K562 (cell line): Measurements from ENCODE around the gene GMPR. TPM values are rescaled to one million over a fixed set of nuclear protein-coding genes. Genes with fewer than 3 reads are reported as not detected.

Experiments
- CBX8 ChIP-seq: fragments of 200-600 bp; sonication (generic); IDR thresholded peaks from 2 replicates; pipeline ENCODE4 v1.6.1; 2012; ENCODE audit warnings: borderline replicate concordance, mixed run types, low read depth, mild to moderate bottlenecking, moderate library complexity, mixed read lengths, low read length, control low read depth, inconsistent platforms; ENCODE audit not compliant: poor library complexity, severe bottlenecking; ENCODE audit errors: extremely low read depth
- CREB1 ChIP-seq, 2 experiments: sonication (generic) in 1 of 2; formaldehyde crosslinking in 1 of 2; IDR thresholded peaks; 2 replicates each; pipeline versions ENCODE4 v1.6.1 to v1.8.0; 2012 to 2022; ENCODE audit warnings: inconsistent platforms in 1 of 2, mild to moderate bottlenecking in 1 of 2, missing genetic modification reagents in 1 of 2, moderate library complexity in 1 of 2
- HIVEP1 ChIP-seq: fragments of 250-450 bp; sonication (Bioruptor Pico); IDR thresholded peaks from 2 replicates; pipeline ENCODE4 v1.4.0; 2020; ENCODE audit warnings: mild to moderate bottlenecking
- HMGXB4 ChIP-seq: sonication (generic); formaldehyde crosslinking; IDR thresholded peaks from 2 replicates; pipeline ENCODE4 v1.8.1; 2023; ENCODE audit warnings: mild to moderate bottlenecking, missing genetic modification reagents
- JUN ChIP-seq, 2 experiments: sonication (generic) in 1 of 2; formaldehyde crosslinking in 1 of 2; IDR thresholded peaks; 2 replicates each; pipeline versions ENCODE4 v1.6.1 to v1.8.0; 2012 to 2022; ENCODE audit warnings: borderline replicate concordance in 2 of 2, mild to moderate bottlenecking in 2 of 2, improper control_type of control experiment in 1 of 2, low read depth in 1 of 2, low read length in 1 of 2, missing genetic modification reagents in 1 of 2
- MCM7 ChIP-seq, 2 experiments: fragments of 450-650 bp; IDR thresholded peaks; 2 replicates each; pipeline ENCODE4 v1.6.1; 2016 to 2018
- MLLT1 ChIP-seq, 2 experiments: fragments of 450-650 bp; IDR thresholded peaks; 2 replicates each; pipeline ENCODE4 v1.6.1; 2016
- NFYB ChIP-seq: IDR thresholded peaks from 2 replicates; pipeline ENCODE4 v1.6.1; 2011; ENCODE audit warnings: mild to moderate bottlenecking, moderate library complexity; ENCODE audit not compliant: insufficient read length; ENCODE audit errors: extremely low read depth
- PPARD ChIP-seq: fragments of 250-450 bp; sonication (Bioruptor Pico); IDR thresholded peaks from 2 replicates; pipeline ENCODE4 v1.8.0; 2022; ENCODE audit warnings: inconsistent platforms, mild to moderate bottlenecking, moderate library complexity
- RAD51 ChIP-seq: fragments of 450-650 bp; IDR thresholded peaks from 2 replicates; pipeline ENCODE4 v1.7.1; 2016; ENCODE audit warnings: low read depth, mild to moderate bottlenecking, borderline replicate concordance
- RBM17 ChIP-seq: fragments of 200-400 bp; formaldehyde crosslinking; IDR thresholded peaks from 2 replicates; pipeline ENCODE4 v1.6.1; 2017; ENCODE audit warnings: low read depth, mild to moderate bottlenecking, low read length, borderline replicate concordance
- RNF219 ChIP-seq: fragments of 250-450 bp; sonication (Bioruptor Pico); IDR thresholded peaks from 2 replicates; pipeline ENCODE4 v1.5.0; 2022; ENCODE audit warnings: mild to moderate bottlenecking
- SMARCC2 ChIP-seq: fragments of 450-650 bp; IDR thresholded peaks from 2 replicates; pipeline ENCODE4 v1.6.1; 2017; ENCODE audit warnings: antibody characterized with exemption, moderate library complexity, mild to moderate bottlenecking, low read depth
- TCF3 ChIP-seq: sonication (generic); formaldehyde crosslinking; IDR thresholded peaks from 2 replicates; pipeline ENCODE4 v1.4.0; 2020; ENCODE audit warnings: mild to moderate bottlenecking, missing genetic modification reagents
- ZHX1 ChIP-seq: fragments of 150-350 bp; conservative IDR thresholded peaks from 2 replicates; pipeline ENCODE4 v1.6.1; 2014; ENCODE audit warnings: low read length
- polyA plus RNA-seq, 8 experiments: library from polyadenylated mRNA; depleted of rRNA in 4 of 8; stranded (reverse) in 5 of 8; unstranded in 3 of 8; fragments of >200 nt; fragmentation: Nextera tagmentation in 2 of 8; fragmentation: Illumina TruSeq in 1 of 8; extraction: Ambion mirVana in 2 of 8; extraction: Trizol in 1 of 8; gene quantifications; 2 replicates each; pipeline versions ENCODE4 v1.2.1 to v1.2.3, GENCODE V29; 2011 to 2014; ENCODE audit warnings: inconsistent platforms in 1 of 8, missing spikeins in 1 of 8
- total RNA-seq, 7 experiments: library from RNA; depleted of rRNA in 6 of 7; stranded (reverse); fragments of >200 nt in 6 of 7; fragmentation: Illumina TruSeq in 2 of 7; extraction: Trizol in 2 of 7; gene quantifications; 2 replicates each; pipeline versions ENCODE4 v1.2.1 to v1.2.3, GENCODE V29; 2011 to 2021; ENCODE audit warnings: low replicate concordance in 1 of 7

The GMPR gene
- total and polyA plus RNA-seq, 9 of the 15 experiments (the other 6 are each of a cell fraction or from before 2014, with no cell fraction given), result 34.6 to 83.7 (median 49.8) TPM

DNA sequence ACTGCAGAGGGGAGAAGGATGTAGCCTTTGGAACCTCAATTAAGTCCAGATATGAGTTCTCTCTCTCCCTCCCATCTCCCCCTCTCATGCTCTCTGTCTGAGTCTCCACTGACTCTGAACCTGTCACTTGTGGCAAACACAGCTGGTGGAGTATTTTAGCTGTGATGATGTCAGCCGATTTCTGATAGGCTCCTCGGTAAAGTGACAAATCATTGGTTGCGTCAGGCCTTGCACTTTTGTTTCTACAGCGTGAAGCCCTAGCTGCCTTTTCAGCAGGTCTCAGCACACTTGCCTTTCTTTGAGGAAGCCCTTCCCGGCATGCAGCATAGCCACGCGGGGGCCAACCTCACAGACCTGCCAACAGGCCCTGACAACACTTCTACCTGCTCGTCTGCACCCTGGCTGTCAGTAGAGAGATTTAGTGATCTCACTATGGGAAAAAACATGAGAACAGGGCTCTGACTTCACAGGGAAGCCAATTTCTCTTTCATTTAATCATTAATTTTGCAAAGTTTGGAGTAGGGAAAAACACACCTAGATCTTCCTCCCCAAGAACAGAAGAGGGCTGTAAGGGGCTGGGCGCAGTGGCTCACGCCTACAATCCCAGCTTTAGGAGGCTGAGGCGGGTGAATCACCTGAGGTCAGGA is 84.4 kb downstream of the GMPR start (continued):
- TF ChIP-seq HMGXB4 (CRISPR knock-in tag), result no peak
- peak; percentile 24 for TF ChIP-seq NFYB
- peak; percentile 74 for TF ChIP-seq CREB1 (IDR thresholded peaks at IDR 0.05)
- TF ChIP-seq CREB1 (CRISPR knock-in tag; IDR thresholded peaks at IDR 0.05), result peak; percentile 72
- peak; percentile 98 for TF ChIP-seq JUN (IDR thresholded peaks at IDR 0.05; ENCODE audit: borderline replicate concordance, low read depth, low read length)
- TF ChIP-seq JUN (CRISPR knock-in tag; IDR thresholded peaks at IDR 0.05; ENCODE audit: borderline replicate concordance), result peak; percentile 92
- TF ChIP-seq RNF219 (CRISPR knock-in tag), result no peak
- no peak for TF ChIP-seq ZHX1
- peak; percentile 34; the same call in 1 of the 2 replicates for TF ChIP-seq TCF3 (CRISPR knock-in tag)
- TF ChIP-seq PPARD (CRISPR knock-in tag), result no peak
- TF ChIP-seq SMARCC2, result no peak
- TF ChIP-seq RBM17, result no peak
- no peak for TF ChIP-seq HIVEP1
- no peak for TF ChIP-seq RAD51
- no peak for TF ChIP-seq CBX8
- TF ChIP-seq MCM7 (IDR thresholded peaks at IDR 0.05), result no peak
- TF ChIP-seq MLLT1 (IDR thresholded peaks at IDR 0.05), result no peak
